SK-N-MC (cell line): ENCODE results near the gene PGAM4.

Experiments used
- EZH2 ChIP-seq: fragments of 200-600 bp; sonication (generic); IDR thresholded peaks from one replicate; pipeline ENCODE4 v1.6.1; 2017; ENCODE audit warnings: antibody characterized with exemption
- POLR2AphosphoS5 ChIP-seq: IDR thresholded peaks from 2 replicates; pipeline ENCODE4 v1.6.1; 2012; ENCODE audit warnings: mild to moderate bottlenecking, low read depth, low read length, borderline replicate concordance

- no peak for TF ChIP-seq POLR2AphosphoS5
- no peak for TF ChIP-seq EZH2
These were observed 3.1 kb downstream of the PGAM4 start for GRCh38 chrX:77966361-77966760.
